ENCODE measurements around the gene VDAC2. TPM values are rescaled to one million over a fixed set of nuclear protein-coding genes. Genes with fewer than 3 reads are reported as not detected.
"Not testable (repeated sequence)": the region's sequence is repeated elsewhere in the genome, so short reads cannot be mapped to it uniquely, and the experiment has no call there.

VDAC2 gene
- total RNA-seq, 4 donors from 2014 or later = 113 to 144 (median 122) TPM

GRCh38 chr10:75180592-75180991 lies 30.0 kb upstream of the VDAC2 start:
- intact Hi-C loops (cut with DNase I) = no loop called here

GRCh38 chr10:75181073-75181472 lies 29.5 kb upstream of the VDAC2 start:
- H3K27me3 ChIP-seq = no peaks in the 10 kb centered on the region
- H3K36me3 ChIP-seq = no peaks in the 10 kb centered on the region
- H3K4me3 ChIP-seq (replicated peaks in 1 of 3) = no peak overlapping the region
- no peak for DNase-seq
- H3K27ac ChIP-seq = no peak overlapping the region
- peaks cover 6 to 12% of the 10 kb centered on the region in 2 donors for H3K4me1 ChIP-seq
- no peaks in the 10 kb centered on the region for H3K9me3 ChIP-seq
- 87 to 88% methylated on average over 1 of the region's 1 CpG for WGBS, 2 donors
- intact Hi-C loops (cut with DNase I) = no loop called here
- TF ChIP-seq POLR2A (IDR thresholded peaks at IDR 0.05) = no peak
- no peak for TF ChIP-seq CTCF (IDR thresholded peaks at IDR 0.05)

More at GRCh38 chr10:75180592-75180991, 30.0 kb upstream of the VDAC2 start:
- no peak overlapping the region for H3K4me3 ChIP-seq (replicated peaks in 1 of 3)
- H3K4me1 ChIP-seq = peaks cover 6 to 9% of the 10 kb centered on the region in 2 donors
- no peak for DNase-seq
- 73 to 78% methylated on average over 2 of the region's 2 CpGs for WGBS, 2 donors
- H3K9me3 ChIP-seq = no peaks in the 10 kb centered on the region
- no peak for TF ChIP-seq POLR2A (IDR thresholded peaks at IDR 0.05)
- no peak for TF ChIP-seq CTCF (IDR thresholded peaks at IDR 0.05)
- no peak overlapping the region for H3K27ac ChIP-seq
- no peaks in the 10 kb centered on the region for H3K36me3 ChIP-seq
- H3K27me3 ChIP-seq = no peaks in the 10 kb centered on the region

- no peaks in the 10 kb centered on the region for H3K27me3 ChIP-seq
- H3K27ac ChIP-seq = peak overlapping the region; percentile 44 to 55 (median 55)
- no peaks in the 10 kb centered on the region for H3K9me3 ChIP-seq
- H3K36me3 ChIP-seq = no peaks in the 10 kb centered on the region
- WGBS, 2 donors = 14 to 31% methylated on average over 4 of the region's 4 CpGs
- intact Hi-C loops (cut with DNase I) = loop anchor here (5.0 kb wide), 1 partner anchor 51 kb away; the partner anchor contains the start of gene COMTD1
- no peak for TF ChIP-seq CTCF (IDR thresholded peaks at IDR 0.05)
- no peak for TF ChIP-seq POLR2A (IDR thresholded peaks at IDR 0.05)
- DNase-seq = peak; percentile 55 to 62
- peaks cover 13 to 19% of the 10 kb centered on the region in 2 donors for H3K4me1 ChIP-seq
- no peak overlapping the region for H3K4me3 ChIP-seq (replicated peaks in 1 of 3)
Observed at GRCh38 chr10:75186310-75186709, 24.3 kb upstream of the VDAC2 start.

- peak in 5 of 6 experiments; percentile 45 to 83 (median 73) for TF ChIP-seq CTCF (IDR thresholded peaks at IDR 0.05)
- TF ChIP-seq POLR2A (IDR thresholded peaks at IDR 0.05) = no peak
- no peak overlapping the region for H3K4me3 ChIP-seq (replicated peaks in 1 of 3)
- 79 to 84% methylated on average over 3 of the region's 3 CpGs for WGBS, 2 donors
- no peaks in the 10 kb centered on the region for H3K27me3 ChIP-seq
- DNase-seq = peak; percentile 57 to 68
- no peaks in the 10 kb centered on the region for H3K9me3 ChIP-seq
- H3K36me3 ChIP-seq = no peaks in the 10 kb centered on the region
- peak overlapping the region in 1 of 3 donors; percentile 1 for H3K27ac ChIP-seq
- intact Hi-C loops (cut with DNase I) = loop anchor here (5.0 kb wide), 1 partner anchor 49 kb away; the partner anchor contains the start of gene COMTD1
- H3K4me1 ChIP-seq = peaks cover 13 to 29% of the 10 kb centered on the region in 2 donors
Observed at GRCh38 chr10:75187961-75188426, 22.6 kb upstream of the VDAC2 start.

GRCh38 chr10:75188522-75188921 lies 22.1 kb upstream of the VDAC2 start:
- H3K27me3 ChIP-seq; H3K27ac ChIP-seq; DNase-seq; H3K36me3 ChIP-seq; H3K9me3 ChIP-seq; H3K4me3 ChIP-seq (replicated peaks in 1 of 3): not testable (repeated sequence)
- WGBS, 2 donors = 94 to 95% methylated on average over 9 of the region's 9 CpGs
- intact Hi-C loops (cut with DNase I) = loop anchor here (5.0 kb wide), 1 partner anchor 49 kb away; the partner anchor contains the start of gene COMTD1
- H3K4me1 ChIP-seq = peaks cover 13 to 29% of the 10 kb centered on the region in 2 donors
